ENCODE results near the gene CCDC15. TPM values are rescaled to one million over a fixed set of nuclear protein-coding genes. Genes with fewer than 3 reads are reported as not detected.

CCDC15 gene
- total RNA-seq, 1 experiment from 2014 or later, result 8.6 TPM

GRCh38 chr11:124970925-124971324, 16.9 kb downstream of the CCDC15 start:
- H3K4me2 ChIP-seq (ENCODE audit: low read length), result peak overlapping the region; percentile 47
- DNase-seq (peak; percentile 76), ATAC-seq (peak; percentile 94)
- peaks cover 4% of the 10 kb centered on the region; the same call in 1 of the 2 replicates for H3K36me3 ChIP-seq (ENCODE audit: low read depth, low read length)
- no peaks in the 10 kb centered on the region for H3K9me2 ChIP-seq (replicated peaks; ENCODE audit: low read length)
- H3K79me2 ChIP-seq (ENCODE audit: low read length), result no peaks in the 10 kb centered on the region
- H3K4me3 ChIP-seq (ENCODE audit: low read length), result no peak overlapping the region
- peak overlapping the region; percentile 28; the same call in 1 of the 2 replicates for H3K9ac ChIP-seq (ENCODE audit: low read length)
- peak overlapping the region; percentile 65 for H3K27ac ChIP-seq (ENCODE audit: low read length)
- ChIA-PET POLR2A (ENCODE audit: unreplicated experiment) (interaction anchor here (0.5 kb wide), 1 partner anchor 98 kb away, joined by 3 read pairs; no protein-coding TSS in a partner anchor), CTCF (interaction anchor here (1.1 to 1.6 kb wide), 2 partner anchors 153 to 171 kb away, joined by 4 to 8 read pairs; no protein-coding TSS in a partner anchor)
- intact Hi-C loops (cut with micrococcal nuclease), result loop anchor here (1.0 to 5.0 kb wide), 5 partner anchors 49 to 170 kb away; partner anchors contain the start of genes SLC37A2 and TMEM218
- TF ChIP-seq EZH2 (IDR thresholded peaks at IDR 0.05; ENCODE audit: low read length, unreplicated experiment) (no peak), CTCF (conservative IDR thresholded peaks at IDR 0.05; ENCODE audit: low read depth, low read length) (peak; percentile 54), EZH2phosphoT487 (IDR thresholded peaks at IDR 0.05; ENCODE audit: borderline replicate concordance, low read length) (no peak)
- H2AFZ ChIP-seq (ENCODE audit: low read length), result no peak overlapping the region
- H3K27me3 ChIP-seq (ENCODE audit: low read length), result no peaks in the 10 kb centered on the region
- no TSS peak for BruUV-seq (replicated peaks)
- H3F3A ChIP-seq (ENCODE audit: low read length, unreplicated experiment), result peaks cover 5% of the 10 kb centered on the region
- H3K9me3 ChIP-seq (ENCODE audit: low read length), result no peaks in the 10 kb centered on the region
- peaks cover 28% of the 10 kb centered on the region for H3K4me1 ChIP-seq (ENCODE audit: insufficient read depth, low read length)
- no peaks in the 10 kb centered on the region for H4K20me1 ChIP-seq (ENCODE audit: low read length)

GRCh38 chr11:124971810-124972209, 17.8 kb downstream of the CCDC15 start:
- ChIA-PET CTCF (interaction anchor here (1.1 to 1.6 kb wide), 2 partner anchors 152 to 170 kb away, joined by 4 to 8 read pairs; no protein-coding TSS in a partner anchor), POLR2A (ENCODE audit: unreplicated experiment) (interaction anchor here (0.8 kb wide), 1 partner anchor 100 kb away, joined by 7 read pairs; no protein-coding TSS in a partner anchor)
- intact Hi-C loops (cut with micrococcal nuclease), result loop anchor here (1.0 to 5.0 kb wide), 5 partner anchors 48 to 169 kb away; partner anchors contain the start of genes SLC37A2 and TMEM218

More at GRCh38 chr11:124971810-124972209, 17.8 kb downstream of the CCDC15 start:
- peak; percentile 86 for ATAC-seq
- peaks cover 4% of the 10 kb centered on the region; the same call in 1 of the 2 replicates for H3K36me3 ChIP-seq (ENCODE audit: low read depth, low read length)
- TF ChIP-seq EZH2phosphoT487 (IDR thresholded peaks at IDR 0.05; ENCODE audit: borderline replicate concordance, low read length) (no peak), CTCF (conservative IDR thresholded peaks at IDR 0.05; ENCODE audit: low read depth, low read length) (no peak), EZH2 (IDR thresholded peaks at IDR 0.05; ENCODE audit: low read length, unreplicated experiment) (no peak)
- no peaks in the 10 kb centered on the region for H3K9me2 ChIP-seq (replicated peaks; ENCODE audit: low read length)
- no peaks in the 10 kb centered on the region for H3K27me3 ChIP-seq (ENCODE audit: low read length)
- no peaks in the 10 kb centered on the region for H3K79me2 ChIP-seq (ENCODE audit: low read length)
- BruUV-seq (replicated peaks), result no TSS peak
- peak overlapping the region; percentile 47 for H3K4me2 ChIP-seq (ENCODE audit: low read length)
- peaks cover 28% of the 10 kb centered on the region for H3K4me1 ChIP-seq (ENCODE audit: insufficient read depth, low read length)
- H2AFZ ChIP-seq (ENCODE audit: low read length), result no peak overlapping the region
- no peak overlapping the region for H3K4me3 ChIP-seq (ENCODE audit: low read length)
- DNase-seq, result peak; percentile 70
- peak overlapping the region; percentile 28 for H3K9ac ChIP-seq (ENCODE audit: low read length)
- no peaks in the 10 kb centered on the region for H3K9me3 ChIP-seq (ENCODE audit: low read length)
- no peaks in the 10 kb centered on the region for H4K20me1 ChIP-seq (ENCODE audit: low read length)
- H3K27ac ChIP-seq (ENCODE audit: low read length), result peak overlapping the region; percentile 65
- H3F3A ChIP-seq (ENCODE audit: low read length, unreplicated experiment), result peaks cover 5% of the 10 kb centered on the region

Measured in PC-3 (cell line).